Stomach (tissue), 9 donors: ENCODE data around the gene STARD10. TPM values are rescaled to one million over a fixed set of nuclear protein-coding genes. Genes with fewer than 3 reads are reported as not detected.

Experiments
- DNase-seq, 2 donors: peaks; one replicate each; pipeline versions ENCODE4 v3.0.0 to v3.0.0-alpha.2; 2013 to 2019
- H3K27ac ChIP-seq, 5 donors: fragments of 200-600 bp in 4 of 5; sonication (generic) in 4 of 5; one replicate each; pipeline ENCODE4 v1.5.1; 2013 to 2019; ENCODE audit warnings: mild to moderate bottlenecking in 1 of 5, moderate library complexity in 1 of 5
- H3K27me3 ChIP-seq, 3 donors: fragments of 200-600 bp; sonication (generic); one replicate each; pipeline ENCODE4 v1.5.1; 2017 to 2019; ENCODE audit warnings: mixed run types in 1 of 3
- H3K36me3 ChIP-seq, 4 donors: fragments of 200-600 bp; sonication (generic); 1 replicate in 3 of 4; 2 replicates in 1 of 4; pipeline ENCODE4 v1.5.1; 2016 to 2019
- H3K4me1 ChIP-seq, 4 donors: fragments of 200-600 bp; sonication (generic); one replicate each; pipeline ENCODE4 v1.5.1; 2016 to 2019
- H3K4me3 ChIP-seq, 4 donors: fragments of 200-600 bp; sonication (generic) in 3 of 4; one replicate each; pipeline ENCODE4 v1.5.1; 2016 to 2019; ENCODE audit warnings: mild to moderate bottlenecking in 1 of 4
- H3K9me3 ChIP-seq, 4 donors: fragments of 200-600 bp; sonication (generic); one replicate each; pipeline ENCODE4 v1.5.1; 2016 to 2019
- CTCF ChIP-seq, 7 experiments: fragments of 450-650 bp in 4 of 7; fragments of 200-600 bp in 3 of 7; sonication (generic) in 3 of 7; IDR thresholded peaks; one replicate each; pipeline ENCODE4 v1.5.1; 2016 to 2019; ENCODE audit warnings: antibody characterized with exemption in 7 of 7, control low read depth in 2 of 7, mild to moderate bottlenecking in 1 of 7
- EP300 ChIP-seq: sonication (generic); formaldehyde crosslinking; IDR thresholded peaks from one replicate; pipeline ENCODE4 v1.6.1; 2017; ENCODE audit warnings: antibody characterized with exemption
- POLR2A ChIP-seq, 4 donors: fragments of 450-650 bp; IDR thresholded peaks; one replicate each; pipeline ENCODE4 v1.6.1; 2016; ENCODE audit warnings: antibody characterized with exemption in 4 of 4, control low read depth in 2 of 4, mild to moderate bottlenecking in 1 of 4, moderate library complexity in 1 of 4
- POLR2AphosphoS5 ChIP-seq, 3 donors: sonication (generic); formaldehyde crosslinking; IDR thresholded peaks; one replicate each; pipeline ENCODE4 v1.6.1; 2016; ENCODE audit warnings: antibody characterized with exemption in 3 of 3
- WGBS, 5 donors: extraction: QIAGEN DNeasy Blood & Tissue Kit in 3 of 5; methylation state at CpG; one replicate each; pipeline versions ENCODE4 v1.1.5 to v1.1.7; 2013 to 2018; 5-methylcytosine and 5-hydroxymethylcytosine counted together
- intact Hi-C: fragments of 100-400 bp; cut with DNase I; formaldehyde crosslinking; loops from one replicate; pipeline ENCODE4 v1.15.1; 2023; ENCODE audit warnings: low total_unique reads
- polyA plus RNA-seq, 3 donors: library from polyadenylated mRNA; stranded (reverse); fragments of 200-250 nt; gene quantifications; one replicate each; pipeline ENCODE4 v1.2.3, GENCODE V29; 2013
- small RNA-seq, 4 donors: library from RNA; depleted of rRNA; stranded (forward); fragments of <200 nt; gene quantifications; one replicate each; pipeline ENCODE3, GENCODE V24; 2016
- total RNA-seq, 5 donors: library from RNA; depleted of rRNA; stranded (reverse); fragments of >200 nt; gene quantifications; one replicate each; pipeline versions ENCODE4 v1.1.0 to v1.2.3, GENCODE V29; 2014 to 2016
- donor health status: healthy with polysubstance abuse.
- donor health status: Bipolar disorder and iron deficiency.
- donor health status: healthy.

STARD10 gene
- total and polyA plus RNA-seq, 8 donors: 125 to 950 (median 346) TPM

- Histone ChIP-seq H3K4me1 (peaks cover 8 to 34% (median 18%) of the 10 kb centered on the region in 4 donors), H3K27ac (no peak overlapping the region), H3K27me3 (no peaks in the 10 kb centered on the region), H3K4me3 (no peak overlapping the region), H3K36me3 (peaks cover 84 to 100% (median 100%) of the 10 kb centered on the region in 4 donors), H3K9me3 (no peaks in the 10 kb centered on the region)
- TF ChIP-seq POLR2AphosphoS5 (IDR thresholded peaks at IDR 0.05) (no peak), POLR2A (IDR thresholded peaks at IDR 0.05) (no peak), EP300 (no peak), CTCF (IDR thresholded peaks at IDR 0.05) (no peak)
- DNase-seq: no peak
- 88 to 92% (median 89%) methylated on average over 5 of the region's 5 CpGs for WGBS, 5 donors
- intact Hi-C loops: no loop called here
Observed at GRCh38 chr11:72706579-72706978, 87.3 kb downstream of the STARD10 start.

GRCh38 chr11:72705442-72706365 is 88.1 kb downstream of the STARD10 start:
- no peak overlapping the region for H3K4me3 ChIP-seq
- peaks cover 8 to 34% (median 18%) of the 10 kb centered on the region in 4 donors for H3K4me1 ChIP-seq
- intact Hi-C loops: no loop called here
- WGBS, 5 donors: 87 to 88% (median 88%) methylated on average over 10 to 12 of the region's 12 CpGs
- no peaks in the 10 kb centered on the region for H3K27me3 ChIP-seq
- no peak for DNase-seq
- H3K9me3 ChIP-seq: no peaks in the 10 kb centered on the region
- TF ChIP-seq EP300 (no peak), CTCF (IDR thresholded peaks at IDR 0.05) (no peak), POLR2A (IDR thresholded peaks at IDR 0.05) (no peak), POLR2AphosphoS5 (IDR thresholded peaks at IDR 0.05) (no peak)
- no peak overlapping the region for H3K27ac ChIP-seq
- peaks cover 86 to 100% (median 100%) of the 10 kb centered on the region in 4 donors for H3K36me3 ChIP-seq

- intact Hi-C loops: no loop called here
- no peaks in the 10 kb centered on the region for H3K27me3 ChIP-seq
- H3K36me3 ChIP-seq: peaks cover 86 to 100% (median 100%) of the 10 kb centered on the region in 4 donors
- H3K9me3 ChIP-seq: no peaks in the 10 kb centered on the region
- H3K4me3 ChIP-seq: no peak overlapping the region
- no peak for TF ChIP-seq CTCF (IDR thresholded peaks at IDR 0.05)
- TF ChIP-seq POLR2A (IDR thresholded peaks at IDR 0.05): no peak
- TF ChIP-seq EP300: no peak
- no peak for TF ChIP-seq POLR2AphosphoS5 (IDR thresholded peaks at IDR 0.05)
- no peak overlapping the region for H3K27ac ChIP-seq
- 60 to 68% (median 65%) methylated on average over 4 of the region's 4 CpGs for WGBS, 5 donors
- no peak for DNase-seq
- peaks cover 8 to 34% (median 18%) of the 10 kb centered on the region in 4 donors for H3K4me1 ChIP-seq
Observed at GRCh38 chr11:72704783-72705265, 89.0 kb downstream of the STARD10 start.

Small RNAs within 50 kb of the gene (small RNA-seq; reads per million reads assigned to genes)
- gene MIR4692 (0 reads per million in 4 donors), gene RF00019 (0 reads per million in 4 donors)

Other genes with a start within 250 kb of the STARD10 start
- 100 to 1,000 TPM in 2 of 5 donors, 10 to 100 TPM in 2, 1 to 10 TPM in 1; 3.5 to 548 (median 35.8) TPM for gene PDE2A, start 119.6 kb downstream of the STARD10 start, total RNA-seq
- gene PDE2A, start 119.6 kb downstream of the STARD10 start, polyA plus RNA-seq: 10 to 100 TPM in 2 of 3 donors, 1 to 10 TPM in 1; 4.7 to 17.8 (median 14.1) TPM
- gene ARAP1, start 41.6 kb downstream of the STARD10 start, total RNA-seq: 100 to 1,000 TPM in 3 of 5 donors, 10 to 100 TPM in 2; 61.9 to 201 (median 127) TPM
- gene ARAP1, start 41.6 kb downstream of the STARD10 start, polyA plus RNA-seq: 10 to 100 TPM; 32.2 to 51.1 (median 38.2) TPM
- 100 to 1,000 TPM in 1 of 5 donors, 10 to 100 TPM in 4; 13.0 to 266 (median 40.3) TPM for gene ATG16L2, start 20.4 kb upstream of the STARD10 start, total RNA-seq
- 10 to 100 TPM; 15.4 to 67.0 (median 30.4) TPM for gene ATG16L2, start 20.4 kb upstream of the STARD10 start, polyA plus RNA-seq